HCT116 (cell line): ENCODE data around the gene MAFG. TPM values are rescaled to one million over a fixed set of nuclear protein-coding genes. Genes with fewer than 3 reads are reported as not detected.

ENCODE experiments used
- ATF3 ChIP-seq: IDR thresholded peaks from 2 replicates; pipeline ENCODE4 v1.6.1; 2012
- EGR1 ChIP-seq: IDR thresholded peaks from 2 replicates; pipeline ENCODE4 v1.6.1; 2012; ENCODE audit warnings: low read depth
- ELF1 ChIP-seq: IDR thresholded peaks from 2 replicates; pipeline ENCODE4 v1.6.1; 2012; ENCODE audit warnings: low read depth, borderline replicate concordance
- JUND ChIP-seq: IDR thresholded peaks from 2 replicates; pipeline ENCODE4 v1.6.1; 2012
- POLR2A ChIP-seq: IDR thresholded peaks from 2 replicates; pipeline ENCODE4 v1.7.0; 2011; ENCODE audit warnings: borderline replicate concordance; ENCODE audit not compliant: insufficient read depth, insufficient read length; ENCODE audit errors: extremely low read depth
- REST ChIP-seq: IDR thresholded peaks from 2 replicates; pipeline ENCODE4 v1.6.1; 2012; ENCODE audit warnings: low read depth
- SIN3A ChIP-seq: IDR thresholded peaks from 2 replicates; pipeline ENCODE4 v1.6.1; 2012; ENCODE audit warnings: low read depth
- SP1 ChIP-seq: IDR thresholded peaks from 2 replicates; pipeline ENCODE4 v1.6.1; 2012; ENCODE audit warnings: low read depth
- YY1 ChIP-seq: IDR thresholded peaks from 2 replicates; pipeline ENCODE4 v1.6.1; 2011; ENCODE audit warnings: low read length, low read depth, moderate library complexity, mild to moderate bottlenecking; ENCODE audit not compliant: insufficient replicate concordance; ENCODE audit errors: extremely low read depth
- ZBTB33 ChIP-seq: IDR thresholded peaks from 2 replicates; pipeline ENCODE4 v1.6.1; 2011; ENCODE audit warnings: mild to moderate bottlenecking, low read length, moderate library complexity; ENCODE audit not compliant: insufficient replicate concordance; ENCODE audit errors: extremely low read depth
- total RNA-seq: library from RNA; stranded (reverse); gene quantifications from one replicate; pipeline ENCODE4 v1.2.1, GENCODE V29; 2021; ENCODE audit not compliant: unreplicated experiment

MAFG gene
- total RNA-seq, 1 experiment from 2014 or later = 46.8 TPM

GRCh38 chr17:81962499-81963441 is 35.2 kb upstream of the MAFG start (continued):
- no peak for TF ChIP-seq REST
- no peak for TF ChIP-seq SP1
- no peak for TF ChIP-seq POLR2A
- no peak for TF ChIP-seq ZBTB33
- TF ChIP-seq ELF1 = no peak
- no peak for TF ChIP-seq EGR1
- no peak for TF ChIP-seq YY1
- TF ChIP-seq SIN3A = no peak
- TF ChIP-seq ATF3 = no peak
- TF ChIP-seq JUND = no peak
